ENCODE data around the gene GRK3.

The GRK3 gene

GRCh38 chr22:25663654-25664053 lies 99.2 kb downstream of the GRK3 start:
- DNase-seq (ENCODE audit: low spot score), result no peak

- DNase-seq (ENCODE audit: low spot score), result no peak
Observed at GRCh38 chr22:25666308-25666707, 101.8 kb downstream of the GRK3 start.

- DNase-seq (ENCODE audit: low spot score), result peak; percentile 6
Observed at GRCh38 chr22:25668437-25668836, 104.0 kb downstream of the GRK3 start.

- no peak for DNase-seq (ENCODE audit: low spot score)
Observed at GRCh38 chr22:25669253-25670069, 105.0 kb downstream of the GRK3 start.

GRCh38 chr22:25670070-25670461 lies 105.6 kb downstream of the GRK3 start:
- DNase-seq (ENCODE audit: low spot score), result no peak

GRCh38 chr22:25672289-25673084 lies 108.0 kb downstream of the GRK3 start:
- no peak for DNase-seq (ENCODE audit: low spot score)

GRCh38 chr22:25673713-25674112 lies 109.2 kb downstream of the GRK3 start:
- no peak for DNase-seq (ENCODE audit: low spot score)

GRCh38 chr22:25677631-25678030 lies 113.2 kb downstream of the GRK3 start:
- no peak for DNase-seq (ENCODE audit: low spot score)

GRCh38 chr22:25680051-25680450 lies 115.6 kb downstream of the GRK3 start:
- no peak for DNase-seq (ENCODE audit: low spot score)

- peak; percentile 68 for DNase-seq (ENCODE audit: low spot score)
Observed at GRCh38 chr22:25680956-25681355, 116.5 kb downstream of the GRK3 start.

GRCh38 chr22:25682109-25682508 lies 117.6 kb downstream of the GRK3 start:
- no peak for DNase-seq (ENCODE audit: low spot score)

GRCh38 chr22:25688627-25689026 lies 124.2 kb downstream of the GRK3 start:
- DNase-seq (ENCODE audit: low spot score), result no peak

GRCh38 chr22:25689631-25690030 lies 125.2 kb downstream of the GRK3 start:
- DNase-seq (ENCODE audit: low spot score), result no peak

GRCh38 chr22:25690798-25691197 lies 126.3 kb downstream of the GRK3 start:
- DNase-seq (ENCODE audit: low spot score), result no peak

- no peak for DNase-seq (ENCODE audit: low spot score)
Observed at GRCh38 chr22:25692397-25693267, 128.2 kb downstream of the GRK3 start.

- DNase-seq (ENCODE audit: low spot score), result no peak
Observed at GRCh38 chr22:25693268-25693565, 128.7 kb downstream of the GRK3 start.

GRCh38 chr22:25694196-25694907 lies 129.9 kb downstream of the GRK3 start:
- DNase-seq (ENCODE audit: low spot score), result no peak

- no peak for DNase-seq (ENCODE audit: low spot score)
Observed at GRCh38 chr22:25695146-25695545, 130.7 kb downstream of the GRK3 start.

- no peak for DNase-seq (ENCODE audit: low spot score)
Observed at GRCh38 chr22:25696763-25697162, 132.3 kb downstream of the GRK3 start.

- DNase-seq (ENCODE audit: low spot score), result no peak
Observed at GRCh38 chr22:25697181-25697664, 132.7 kb downstream of the GRK3 start.

- DNase-seq (ENCODE audit: low spot score), result no peak
Observed at GRCh38 chr22:25697978-25698377, 133.5 kb downstream of the GRK3 start.

GRCh38 chr22:25698461-25698860 lies 134.0 kb downstream of the GRK3 start:
- DNase-seq (ENCODE audit: low spot score), result no peak
